Transverse colon (tissue), 4 donors: ENCODE results near the gene NUCB1. TPM values are rescaled to one million over a fixed set of nuclear protein-coding genes. Genes with fewer than 3 reads are reported as not detected.

Source experiments
- DNase-seq: peaks from one replicate; pipeline ENCODE4 v3.0.0-alpha.2; 2019
- H3K27ac ChIP-seq, 4 donors: fragments of 200-600 bp; sonication (generic); 2 replicates each; pipeline ENCODE4 v1.5.1; 2016 to 2018; ENCODE audit warnings: inconsistent platforms in 4 of 4
- H3K27me3 ChIP-seq: fragments of 200-600 bp; sonication (generic); 2 replicates; pipeline ENCODE4 v1.5.1; 2017; ENCODE audit warnings: inconsistent platforms
- H3K36me3 ChIP-seq, 4 donors: fragments of 200-600 bp; sonication (generic); 2 replicates each; pipeline ENCODE4 v1.5.1; 2017 to 2019; ENCODE audit warnings: inconsistent platforms in 4 of 4
- H3K4me1 ChIP-seq, 4 donors: fragments of 200-600 bp; sonication (generic); 2 replicates each; pipeline ENCODE4 v1.5.1; 2017 to 2020; ENCODE audit warnings: inconsistent platforms in 4 of 4
- H3K4me3 ChIP-seq, 4 donors: fragments of 200-600 bp; sonication (generic); 1 replicate in 1 of 4; 2 replicates in 3 of 4; pipeline versions ENCODE4 v1.5.1 to v1.6.1; 2017 to 2019; ENCODE audit warnings: inconsistent platforms in 4 of 4
- H3K9me3 ChIP-seq, 2 donors: fragments of 200-600 bp; sonication (generic); 2 replicates each; pipeline ENCODE4 v1.5.1; 2017 to 2019; ENCODE audit warnings: inconsistent platforms in 2 of 2
- CTCF ChIP-seq, 5 experiments: fragments of 200-600 bp in 3 of 5; fragments of 450-650 bp in 2 of 5; sonication (generic) in 3 of 5; IDR thresholded peaks; 1 replicate in 2 of 5; 2 replicates in 3 of 5; pipeline ENCODE4 v1.5.1; 2016 to 2017; ENCODE audit warnings: antibody characterized with exemption in 5 of 5, inconsistent platforms in 3 of 5, mild to moderate bottlenecking in 2 of 5, moderate library complexity in 1 of 5
- EP300 ChIP-seq: sonication (generic); formaldehyde crosslinking; IDR thresholded peaks from one replicate; pipeline ENCODE4 v1.6.1; 2017; ENCODE audit warnings: antibody characterized with exemption, low read depth
- POLR2A ChIP-seq: fragments of 450-650 bp; IDR thresholded peaks from one replicate; pipeline ENCODE4 v1.6.1; 2016; ENCODE audit warnings: antibody characterized with exemption, mild to moderate bottlenecking, moderate library complexity
- POLR2AphosphoS5 ChIP-seq, 3 donors: sonication (generic); formaldehyde crosslinking; IDR thresholded peaks; one replicate each; pipeline ENCODE4 v1.6.1; 2016; ENCODE audit warnings: antibody characterized with exemption in 3 of 3
- WGBS, 2 donors: methylation state at CpG; one replicate each; pipeline ENCODE4 v1.1.5; 2018; ENCODE audit warnings: low coverage in 1 of 2; 5-methylcytosine and 5-hydroxymethylcytosine counted together
- in situ Hi-C, 4 donors: fragments of 200-750 bp; cut with MboI; loops; one replicate each; pipeline versions ENCODE4 v1.15.0 to v1.15.1; 2017; ENCODE audit warnings: low sequenced_read_pairs in 3 of 4, low pct_ligation_motif_present in 1 of 4, low pct_unique_long_range_greater_than_20kb in 1 of 4
- intact Hi-C: fragments of 100-400 bp; cut with DNase I; formaldehyde crosslinking; loops from one replicate; pipeline ENCODE4 v1.15.1; 2023; ENCODE audit warnings: low total_unique reads
- total RNA-seq, 4 donors: library from RNA; depleted of rRNA; stranded (reverse); fragments of >200 nt; gene quantifications; one replicate each; pipeline ENCODE4 v1.1.0, GENCODE V29; 2016

The NUCB1 gene
- total RNA-seq, 4 donors from 2014 or later: 135 to 196 (median 174) TPM

GRCh38 chr19:48945415-48945814 lies 45.3 kb downstream of the NUCB1 start:
- no peak overlapping the region for H3K27ac ChIP-seq
- no peaks in the 10 kb centered on the region for H3K36me3 ChIP-seq
- no peak overlapping the region for H3K4me3 ChIP-seq
- intact Hi-C loops: no loop called here
- WGBS, 2 donors: 93 to 95% methylated on average over 2 to 5 of the region's 5 CpGs
- no peaks in the 10 kb centered on the region for H3K9me3 ChIP-seq
- H3K27me3 ChIP-seq: no peaks in the 10 kb centered on the region
- in situ Hi-C loops: no loop called here
- H3K4me1 ChIP-seq: no peaks in the 10 kb centered on the region
- TF ChIP-seq EP300: no peak
- no peak for TF ChIP-seq POLR2A
- TF ChIP-seq POLR2AphosphoS5 (IDR thresholded peaks at IDR 0.05): no peak
- TF ChIP-seq CTCF (IDR thresholded peaks at IDR 0.05): no peak
- DNase-seq: no peak

GRCh38 chr19:48945817-48946216 lies 45.7 kb downstream of the NUCB1 start:
- Histone ChIP-seq H3K27me3 (no peaks in the 10 kb centered on the region), H3K4me1 (no peaks in the 10 kb centered on the region), H3K36me3 (no peaks in the 10 kb centered on the region), H3K9me3 (no peaks in the 10 kb centered on the region), H3K27ac (no peak overlapping the region), H3K4me3 (no peak overlapping the region)
- TF ChIP-seq POLR2A (no peak), CTCF (IDR thresholded peaks at IDR 0.05) (no peak), POLR2AphosphoS5 (IDR thresholded peaks at IDR 0.05) (no peak), EP300 (no peak)
- in situ Hi-C loops: no loop called here
- 85% methylated on average over 2 of the region's 2 CpGs; no CpG with 5 or more reads in 1 of the 2 donors for WGBS, 2 donors
- intact Hi-C loops: no loop called here
- DNase-seq: no peak

GRCh38 chr19:48946463-48947257 lies 46.5 kb downstream of the NUCB1 start:
- Histone ChIP-seq H3K36me3 (no peaks in the 10 kb centered on the region), H3K9me3 (no peaks in the 10 kb centered on the region), H3K27me3 (no peaks in the 10 kb centered on the region), H3K4me3 (no peak overlapping the region), H3K27ac (no peak overlapping the region), H3K4me1 (no peaks in the 10 kb centered on the region)
- DNase-seq: no peak
- in situ Hi-C loops (no loop called here), intact Hi-C loops (no loop called here)
- TF ChIP-seq EP300 (no peak), POLR2A (no peak), CTCF (IDR thresholded peaks at IDR 0.05) (no peak), POLR2AphosphoS5 (IDR thresholded peaks at IDR 0.05) (no peak)
- 60% methylated on average over 9 of the region's 9 CpGs; no CpG with 5 or more reads in 1 of the 2 donors for WGBS, 2 donors

DNA sequence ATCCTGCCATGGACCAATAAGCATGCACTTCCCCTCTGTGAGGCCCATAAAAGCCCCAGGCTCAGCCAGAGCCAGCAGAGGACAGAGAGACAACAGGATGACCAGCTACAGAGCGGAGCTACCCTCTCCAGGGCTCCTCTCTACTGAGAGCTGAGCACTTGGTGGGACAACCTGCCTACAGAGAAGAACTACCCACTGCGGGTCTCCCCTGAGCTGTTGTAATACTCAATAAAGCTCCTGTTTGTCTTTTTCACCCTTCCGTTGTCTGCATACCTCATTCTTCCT lies 47.1 kb downstream of the NUCB1 start:
- in situ Hi-C loops: no loop called here
- intact Hi-C loops: no loop called here
- WGBS, 2 donors: 85% methylated on average over 3 of the region's 3 CpGs; no CpG with 5 or more reads in 1 of the 2 donors
- Histone ChIP-seq H3K27ac (no peak overlapping the region), H3K4me3 (no peak overlapping the region), H3K9me3 (no peaks in the 10 kb centered on the region), H3K36me3 (no peaks in the 10 kb centered on the region), H3K27me3 (no peaks in the 10 kb centered on the region), H3K4me1 (no peaks in the 10 kb centered on the region)
- no peak for DNase-seq
- TF ChIP-seq POLR2AphosphoS5 (IDR thresholded peaks at IDR 0.05): no peak
- TF ChIP-seq POLR2A: no peak
- TF ChIP-seq EP300: no peak
- TF ChIP-seq CTCF (IDR thresholded peaks at IDR 0.05): no peak
